ENCODE measurements around the gene RSAD1.

GRCh38 chr17:50472286-50472685, 6.4 kb upstream of the RSAD1 start:
- TF ChIP-seq CTCF (IDR thresholded peaks at IDR 0.05; ENCODE audit: low read depth, low read length, poor library complexity, severe bottlenecking) (no peak), EZH2phosphoT487 (IDR thresholded peaks at IDR 0.05; ENCODE audit: borderline replicate concordance, low read length) (no peak)
